Activated T-cell treated with anti-CD3 and anti-CD28 coated beads, Interleukin-2, amount 50 U/mL, for 24 hours (primary cell): ENCODE measurements around the gene FOXE3.
A peak's percentile ranks its signal among the peaks of the same experiment; 100 is the strongest.

Experiments used
- DNase-seq: peaks from one replicate; pipeline ENCODE4 v3.0.0-alpha.2; 2020
- H3K27ac Mint-ChIP-seq: 2 replicates; pipeline ENCODE4 v1.8.0; 2020; ENCODE audit warnings: mild to moderate bottlenecking, mixed read lengths
- H3K27me3 Mint-ChIP-seq: 2 replicates; pipeline ENCODE4 v1.8.0; 2020; ENCODE audit warnings: mixed read lengths
- H3K36me3 Mint-ChIP-seq: 2 replicates; pipeline ENCODE4 v1.8.0; 2020; ENCODE audit warnings: low read depth, mixed read lengths
- H3K4me1 Mint-ChIP-seq: 2 replicates; pipeline ENCODE4 v1.8.0; 2020; ENCODE audit warnings: low read depth, mixed read lengths
- H3K4me3 Mint-ChIP-seq: 2 replicates; pipeline ENCODE4 v1.8.0; 2020; ENCODE audit warnings: mild to moderate bottlenecking, moderate library complexity, mixed read lengths
- H3K9me3 Mint-ChIP-seq: 2 replicates; pipeline ENCODE4 v1.8.0; 2020; ENCODE audit warnings: mixed read lengths

The FOXE3 gene

GRCh38 chr1:47416319-47417169, 459 bp downstream of the FOXE3 start:
- peak; percentile 55 for DNase-seq
- H3K9me3 Mint-ChIP-seq, result no peaks in the 10 kb centered on the region
- H3K4me3 Mint-ChIP-seq, result peak overlapping the region; percentile 53
- peaks cover 8% of the 10 kb centered on the region for H3K4me1 Mint-ChIP-seq
- no peak overlapping the region for H3K27ac Mint-ChIP-seq
- H3K27me3 Mint-ChIP-seq, result peaks cover 65% of the 10 kb centered on the region
- H3K36me3 Mint-ChIP-seq, result no peaks in the 10 kb centered on the region

GRCh38 chr1:47417170-47418044, 1.3 kb downstream of the FOXE3 start:
- Mint-ChIP-seq H3K36me3 (no peaks in the 10 kb centered on the region), H3K4me3 (peak overlapping the region; percentile 13), H3K27ac (no peak overlapping the region), H3K27me3 (peaks cover 68% of the 10 kb centered on the region), H3K4me1 (peaks cover 8% of the 10 kb centered on the region), H3K9me3 (no peaks in the 10 kb centered on the region)
- no peak for DNase-seq

GRCh38 chr1:47418122-47418521, 2.0 kb downstream of the FOXE3 start:
- peaks cover 69% of the 10 kb centered on the region for H3K27me3 Mint-ChIP-seq
- no peaks in the 10 kb centered on the region for H3K9me3 Mint-ChIP-seq
- H3K27ac Mint-ChIP-seq, result no peak overlapping the region
- no peaks in the 10 kb centered on the region for H3K36me3 Mint-ChIP-seq
- no peak overlapping the region for H3K4me3 Mint-ChIP-seq
- DNase-seq, result no peak
- H3K4me1 Mint-ChIP-seq, result peaks cover 8% of the 10 kb centered on the region

GRCh38 chr1:47418681-47419325, 2.7 kb downstream of the FOXE3 start:
- peaks cover 8% of the 10 kb centered on the region for H3K4me1 Mint-ChIP-seq
- no peak for DNase-seq
- H3K27me3 Mint-ChIP-seq, result peaks cover 67% of the 10 kb centered on the region
- no peaks in the 10 kb centered on the region for H3K36me3 Mint-ChIP-seq
- H3K9me3 Mint-ChIP-seq, result no peaks in the 10 kb centered on the region
- H3K4me3 Mint-ChIP-seq, result no peak overlapping the region
- H3K27ac Mint-ChIP-seq, result no peak overlapping the region

GRCh38 chr1:47420547-47420946, 4.5 kb downstream of the FOXE3 start:
- DNase-seq, result no peak
- Mint-ChIP-seq H3K9me3 (no peaks in the 10 kb centered on the region), H3K4me1 (peaks cover 8% of the 10 kb centered on the region), H3K4me3 (no peak overlapping the region), H3K36me3 (no peaks in the 10 kb centered on the region), H3K27ac (no peak overlapping the region), H3K27me3 (peaks cover 66% of the 10 kb centered on the region)

DNA sequence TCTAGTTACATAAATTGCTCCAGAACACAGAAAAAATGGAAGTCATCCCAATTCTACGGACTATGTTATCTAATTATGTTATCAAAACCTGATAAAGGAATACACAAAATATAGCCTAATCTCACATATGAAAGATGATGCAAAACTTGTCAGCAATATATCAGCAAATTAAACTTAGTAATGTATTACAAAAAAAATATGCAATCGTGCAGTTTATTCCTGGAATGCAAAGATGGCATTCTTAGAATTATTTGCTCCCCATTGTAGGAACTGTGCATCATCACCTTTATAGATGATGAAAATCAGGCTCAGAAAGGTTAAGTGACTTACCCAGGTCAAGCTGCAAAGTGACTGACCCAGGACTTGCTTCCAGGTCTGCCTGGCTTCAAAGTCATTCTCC, 7.8 kb downstream of the FOXE3 start:
- Mint-ChIP-seq H3K4me3 (no peak overlapping the region), H3K27ac (no peak overlapping the region), H3K27me3 (peaks cover 58% of the 10 kb centered on the region), H3K9me3 (no peaks in the 10 kb centered on the region), H3K36me3 (no peaks in the 10 kb centered on the region), H3K4me1 (no peaks in the 10 kb centered on the region)
- DNase-seq, result no peak

- DNase-seq, result no peak
- Mint-ChIP-seq H3K4me3 (no peak overlapping the region), H3K9me3 (no peaks in the 10 kb centered on the region), H3K4me1 (no peaks in the 10 kb centered on the region), H3K36me3 (no peaks in the 10 kb centered on the region), H3K27ac (no peak overlapping the region), H3K27me3 (peaks cover 58% of the 10 kb centered on the region)
Observed at GRCh38 chr1:47424336-47424982, 8.4 kb downstream of the FOXE3 start.

DNA sequence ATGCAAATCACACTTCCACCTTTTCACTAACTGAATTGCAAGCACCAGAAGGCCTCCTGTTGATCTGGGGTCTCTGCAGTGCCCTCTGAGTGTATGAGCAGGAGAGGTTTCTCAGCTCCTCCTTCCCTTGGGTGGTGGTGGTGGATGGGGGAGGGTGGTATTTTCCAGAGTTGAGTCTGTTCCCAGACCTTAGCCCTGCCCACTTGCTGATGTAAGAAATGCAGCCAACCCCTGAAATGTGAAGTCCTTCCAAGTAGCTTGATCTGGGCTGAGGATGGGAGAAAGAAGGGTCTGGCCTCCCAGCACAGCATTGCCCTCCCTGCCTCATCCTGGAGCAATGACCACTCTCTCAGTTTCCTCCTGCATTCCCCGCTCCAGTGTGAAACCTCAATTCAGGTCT, 15.4 kb downstream of the FOXE3 start:
- no peaks in the 10 kb centered on the region for H3K9me3 Mint-ChIP-seq
- no peak overlapping the region for H3K4me3 Mint-ChIP-seq
- no peak overlapping the region for H3K27ac Mint-ChIP-seq
- H3K36me3 Mint-ChIP-seq, result peaks cover 13% of the 10 kb centered on the region
- no peak for DNase-seq
- peaks cover 36% of the 10 kb centered on the region for H3K4me1 Mint-ChIP-seq
- H3K27me3 Mint-ChIP-seq, result peaks cover 81% of the 10 kb centered on the region

- Mint-ChIP-seq H3K9me3 (no peaks in the 10 kb centered on the region), H3K27ac (no peak overlapping the region), H3K4me1 (peaks cover 40% of the 10 kb centered on the region), H3K36me3 (peaks cover 15% of the 10 kb centered on the region), H3K27me3 (peaks cover 74% of the 10 kb centered on the region), H3K4me3 (peak overlapping the region; percentile 36)
- peak; percentile 71 for DNase-seq
Observed at GRCh38 chr1:47432071-47433036, 16.3 kb downstream of the FOXE3 start.

GRCh38 chr1:47433037-47433421, 16.9 kb downstream of the FOXE3 start:
- DNase-seq, result no peak
- Mint-ChIP-seq H3K4me1 (peaks cover 40% of the 10 kb centered on the region), H3K9me3 (no peaks in the 10 kb centered on the region), H3K36me3 (peaks cover 15% of the 10 kb centered on the region), H3K4me3 (peak overlapping the region; percentile 36), H3K27ac (no peak overlapping the region), H3K27me3 (peaks cover 73% of the 10 kb centered on the region)

DNA sequence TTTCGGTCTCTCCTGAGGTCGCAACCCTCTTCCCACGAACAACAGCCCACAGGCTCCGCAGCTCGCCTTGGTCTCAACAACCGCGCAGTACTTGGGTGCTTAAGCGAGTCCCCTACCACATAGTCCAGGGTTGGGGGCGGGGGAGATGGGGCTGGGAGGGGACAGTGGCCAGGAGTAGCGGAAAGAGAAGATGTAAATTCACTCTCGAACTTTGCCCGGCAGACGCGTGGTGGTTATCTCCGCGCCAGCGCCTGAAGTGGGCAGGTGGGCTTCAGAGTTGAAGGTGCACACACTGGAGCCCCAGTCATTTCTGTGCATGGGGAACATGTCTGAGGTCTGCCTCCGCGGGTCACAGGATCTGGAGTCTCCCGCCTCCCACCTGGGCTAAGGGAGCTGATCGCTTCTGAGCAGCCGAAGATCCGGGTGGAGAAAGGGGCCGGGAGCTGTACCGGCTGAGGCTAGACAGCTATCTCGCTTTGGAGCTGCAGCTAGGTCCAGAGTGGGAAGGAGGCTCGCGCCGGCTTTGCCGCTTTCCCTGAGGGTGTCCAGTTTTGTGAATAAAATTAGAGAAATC, 17.5 kb downstream of the FOXE3 start:
- Mint-ChIP-seq H3K36me3 (peaks cover 15% of the 10 kb centered on the region), H3K4me1 (peaks cover 42% of the 10 kb centered on the region), H3K27ac (no peak overlapping the region), H3K9me3 (no peaks in the 10 kb centered on the region), H3K27me3 (peaks cover 71% of the 10 kb centered on the region), H3K4me3 (peak overlapping the region; percentile 29)
- no peak for DNase-seq

- Mint-ChIP-seq H3K4me1 (peaks cover 42% of the 10 kb centered on the region), H3K27ac (no peak overlapping the region), H3K27me3 (peaks cover 64% of the 10 kb centered on the region), H3K36me3 (peaks cover 15% of the 10 kb centered on the region), H3K9me3 (no peaks in the 10 kb centered on the region), H3K4me3 (peak overlapping the region; percentile 29)
- DNase-seq, result no peak
Observed at GRCh38 chr1:47434051-47434842, 18.2 kb downstream of the FOXE3 start.
